Neural cell (in vitro differentiated cells): ENCODE measurements around the gene CELA2B.
"Not testable (repeated sequence)": the region's sequence is repeated elsewhere in the genome, so short reads cannot be mapped to it uniquely, and the experiment has no call there.

Experiments
- CTCF ChIP-seq: fragments of 450-650 bp; IDR thresholded peaks from 2 replicates; pipeline ENCODE4 v1.5.1; 2014; ENCODE audit warnings: antibody characterized with exemption, mild to moderate bottlenecking, moderate library complexity; ENCODE audit not compliant: poor library complexity, severe bottlenecking
- EP300 ChIP-seq: fragments of 450-650 bp; conservative IDR thresholded peaks from 2 replicates; pipeline ENCODE4 v1.6.1; 2014; ENCODE audit warnings: antibody characterized with exemption, mild to moderate bottlenecking, moderate library complexity; ENCODE audit not compliant: poor library complexity, severe bottlenecking

DNA sequence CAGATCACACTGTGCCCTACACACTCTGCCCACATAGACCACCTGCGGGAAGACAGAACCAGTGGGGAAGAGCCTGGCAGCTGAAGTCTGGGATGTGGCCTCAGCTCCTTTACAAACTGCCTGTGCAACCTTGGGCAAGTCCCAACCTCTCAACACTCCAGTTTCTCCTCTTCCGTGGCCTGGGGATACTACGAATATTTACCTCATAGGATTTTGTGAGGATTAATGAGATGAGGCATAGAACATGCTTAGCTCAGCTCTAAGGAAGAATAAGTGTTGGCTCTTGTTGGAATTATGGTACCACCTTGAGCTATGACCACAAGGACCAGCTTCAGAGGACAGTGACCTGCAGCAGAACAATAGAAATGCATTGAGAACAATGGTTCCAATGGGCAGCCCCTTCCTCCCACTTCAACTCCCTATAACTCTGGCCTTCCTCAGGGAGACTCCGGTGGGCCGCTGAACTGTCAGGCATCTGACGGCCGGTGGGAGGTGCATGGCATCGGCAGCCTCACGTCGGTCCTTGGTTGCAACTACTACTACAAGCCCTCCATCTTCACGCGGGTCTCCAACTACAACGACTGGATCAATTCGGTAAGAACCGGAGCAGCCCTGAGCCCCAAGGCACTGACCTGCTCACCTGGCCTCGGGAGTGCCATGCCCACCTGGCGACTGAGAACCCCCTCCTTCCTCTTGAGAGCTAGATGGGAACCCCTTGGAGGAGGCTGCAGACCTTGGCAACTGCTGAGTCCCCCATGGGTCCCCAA, 11.1 kb downstream of the CELA2B start:
- TF ChIP-seq CTCF, EP300: not testable (repeated sequence)
